ENCODE measurements around the gene NCL. TPM values are rescaled to one million over a fixed set of nuclear protein-coding genes. Genes with fewer than 3 reads are reported as not detected.

NCL gene
- total and polyA plus RNA-seq, 9 donors, result 111 to 724 (median 509) TPM

GRCh38 chr2:231502596-231502995, 38.3 kb upstream of the NCL start:
- no peaks in the 10 kb centered on the region for H3K27me3 ChIP-seq
- intact Hi-C loops (cut with DNase I), result no loop called here
- no peaks in the 10 kb centered on the region for H3K4me1 ChIP-seq (ENCODE audit: insufficient read depth)
- no peak for DNase-seq
- H3K27ac ChIP-seq, result no peak overlapping the region
- TF ChIP-seq POLR2A (IDR thresholded peaks at IDR 0.05) (no peak), CTCF (IDR thresholded peaks at IDR 0.05) (no peak), EP300 (IDR thresholded peaks at IDR 0.05) (no peak)
- H3K4me3 ChIP-seq, result no peak overlapping the region
- H3K36me3 ChIP-seq, result no peaks in the 10 kb centered on the region
- no peaks in the 10 kb centered on the region for H3K9me3 ChIP-seq

- TF ChIP-seq CTCF (IDR thresholded peaks at IDR 0.05), result no peak
- no peak for TF ChIP-seq EP300 (IDR thresholded peaks at IDR 0.05)
- TF ChIP-seq POLR2A (IDR thresholded peaks at IDR 0.05), result no peak
- Histone ChIP-seq H3K4me3 (no peak overlapping the region), H3K27me3 (no peaks in the 10 kb centered on the region), H3K27ac (no peak overlapping the region), H3K36me3 (no peaks in the 10 kb centered on the region), H3K4me1 (ENCODE audit: insufficient read depth) (no peaks in the 10 kb centered on the region), H3K9me3 (no peaks in the 10 kb centered on the region)
- DNase-seq, result no peak
- intact Hi-C loops (cut with DNase I), result no loop called here
- 90 to 92% (median 91%) methylated on average over 1 of the region's 1 CpG for WGBS, 3 donors
Measured at GRCh38 chr2:231497651-231498050, 33.4 kb upstream of the NCL start.

- intact Hi-C loops (cut with DNase I), result no loop called here
- Histone ChIP-seq H3K27ac (no peak overlapping the region), H3K27me3 (no peaks in the 10 kb centered on the region), H3K36me3 (no peaks in the 10 kb centered on the region), H3K4me3 (no peak overlapping the region), H3K4me1 (ENCODE audit: insufficient read depth) (no peaks in the 10 kb centered on the region), H3K9me3 (no peaks in the 10 kb centered on the region)
- 76 to 80% (median 80%) methylated on average over 3 of the region's 3 CpGs for WGBS, 3 donors
- DNase-seq, result no peak
- TF ChIP-seq CTCF (IDR thresholded peaks at IDR 0.05) (no peak), EP300 (IDR thresholded peaks at IDR 0.05) (no peak), POLR2A (IDR thresholded peaks at IDR 0.05) (no peak)
Measured at GRCh38 chr2:231494669-231495068, 30.4 kb upstream of the NCL start.

DNA sequence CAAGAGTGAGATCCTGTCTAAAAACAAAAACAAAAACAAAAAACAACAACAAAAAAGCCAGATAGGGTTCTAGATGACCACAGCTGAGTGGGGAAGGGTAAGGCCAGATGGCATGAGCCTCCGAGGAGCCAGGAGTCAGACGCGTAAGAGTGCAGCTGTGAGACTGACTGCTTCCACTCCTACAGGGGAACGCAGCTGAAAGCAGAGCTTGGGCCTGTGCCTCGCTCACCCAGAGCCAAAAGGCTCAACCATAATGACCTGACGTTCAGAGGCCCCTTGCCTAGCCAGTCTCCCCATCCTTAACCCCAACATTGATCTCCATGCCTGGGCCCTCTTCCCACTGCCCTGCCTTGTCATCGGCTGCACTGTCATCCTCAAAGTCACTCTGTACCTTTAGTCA, 26.5 kb upstream of the NCL start:
- no peaks in the 10 kb centered on the region for H3K36me3 ChIP-seq
- TF ChIP-seq POLR2A (IDR thresholded peaks at IDR 0.05) (no peak), EP300 (IDR thresholded peaks at IDR 0.05) (no peak), CTCF (IDR thresholded peaks at IDR 0.05) (no peak)
- H3K9me3 ChIP-seq, result no peaks in the 10 kb centered on the region
- 78 to 84% (median 83%) methylated on average over 7 of the region's 7 CpGs for WGBS, 3 donors
- DNase-seq, result no peak
- H3K4me1 ChIP-seq (ENCODE audit: insufficient read depth), result no peaks in the 10 kb centered on the region
- no peak overlapping the region for H3K4me3 ChIP-seq
- intact Hi-C loops (cut with DNase I), result no loop called here
- H3K27ac ChIP-seq, result no peak overlapping the region
- H3K27me3 ChIP-seq, result no peaks in the 10 kb centered on the region

GRCh38 chr2:231489990-231490389, 25.7 kb upstream of the NCL start:
- no peak for DNase-seq
- TF ChIP-seq CTCF (IDR thresholded peaks at IDR 0.05), result no peak
- no peak for TF ChIP-seq EP300 (IDR thresholded peaks at IDR 0.05)
- no peak for TF ChIP-seq POLR2A (IDR thresholded peaks at IDR 0.05)
- WGBS, 3 donors, result 76 to 82% (median 80%) methylated on average over 14 of the region's 14 CpGs
- Histone ChIP-seq H3K36me3 (no peaks in the 10 kb centered on the region), H3K4me3 (no peak overlapping the region), H3K27ac (no peak overlapping the region), H3K4me1 (ENCODE audit: insufficient read depth) (no peaks in the 10 kb centered on the region), H3K27me3 (no peaks in the 10 kb centered on the region), H3K9me3 (no peaks in the 10 kb centered on the region)
- intact Hi-C loops (cut with DNase I), result loop anchor here in 2 of 4 donors (10.0 kb wide), 1 partner anchor 65 kb away; no protein-coding TSS in a partner anchor

Data from ovary (tissue), 9 donors.